ENCODE measurements around the gene WDR38. TPM values are rescaled to one million over a fixed set of nuclear protein-coding genes. Genes with fewer than 3 reads are reported as not detected.

WDR38 gene
- total RNA-seq, 2 experiments from 2014 or later = not detected

GRCh38 chr9:124813501-124814163 is 39.6 kb upstream of the WDR38 start:
- DNase-seq = no peak
- CTCF ChIA-PET = interaction anchor here (1.3 to 1.6 kb wide), 4 partner anchors 24 to 39 kb away, joined by 3 to 5 read pairs (median 3); partner anchors contain the start of gene OLFML2A
- no peak for TF ChIP-seq CTCF (IDR thresholded peaks at IDR 0.05)
- intact Hi-C loops (cut with micrococcal nuclease) = no loop called here
- ATAC-seq = no peak
- no peaks in the 10 kb centered on the region for H3K36me3 Mint-ChIP-seq (ENCODE audit: low read depth)
- POLR2A ChIA-PET = no interaction called here
- H3K9me3 Mint-ChIP-seq = no peaks in the 10 kb centered on the region
- H3K4me3 Mint-ChIP-seq = no peak overlapping the region
- no peak overlapping the region for H3K27ac Mint-ChIP-seq
- peaks cover 7% of the 10 kb centered on the region for H3K4me1 Mint-ChIP-seq (ENCODE audit: low read depth)
- peaks cover 6% of the 10 kb centered on the region for H3K27me3 Mint-ChIP-seq

GRCh38 chr9:124814164-124814535 is 39.1 kb upstream of the WDR38 start:
- H3K36me3 Mint-ChIP-seq (ENCODE audit: low read depth) = no peaks in the 10 kb centered on the region
- ChIA-PET POLR2A (no interaction called here), CTCF (interaction anchor here (1.3 to 1.7 kb wide), 2 partner anchors 37 to 39 kb away, joined by 3 to 4 read pairs; partner anchors contain the start of genes OLFML2A and WDR38)
- H3K27ac Mint-ChIP-seq = no peak overlapping the region
- ATAC-seq (no peak), DNase-seq (no peak)
- H3K9me3 Mint-ChIP-seq = no peaks in the 10 kb centered on the region
- intact Hi-C loops (cut with micrococcal nuclease) = no loop called here
- H3K4me1 Mint-ChIP-seq (ENCODE audit: low read depth) = peaks cover 7% of the 10 kb centered on the region
- no peak overlapping the region for H3K4me3 Mint-ChIP-seq
- TF ChIP-seq CTCF (IDR thresholded peaks at IDR 0.05) = no peak
- peaks cover 6% of the 10 kb centered on the region for H3K27me3 Mint-ChIP-seq

- H3K4me3 Mint-ChIP-seq = no peak overlapping the region
- H3K27ac Mint-ChIP-seq = no peak overlapping the region
- DNase-seq (no peak), ATAC-seq (no peak)
- no peaks in the 10 kb centered on the region for H3K9me3 Mint-ChIP-seq
- TF ChIP-seq CTCF (IDR thresholded peaks at IDR 0.05) = no peak
- ChIA-PET CTCF (interaction anchor here (1.7 kb wide), 1 partner anchor 38 kb away, joined by 4 read pairs; the partner anchor contains the start of gene WDR38), POLR2A (no interaction called here)
- peaks cover 7% of the 10 kb centered on the region for H3K4me1 Mint-ChIP-seq (ENCODE audit: low read depth)
- H3K36me3 Mint-ChIP-seq (ENCODE audit: low read depth) = no peaks in the 10 kb centered on the region
- peaks cover 6% of the 10 kb centered on the region for H3K27me3 Mint-ChIP-seq
- intact Hi-C loops (cut with micrococcal nuclease) = no loop called here
Measured at GRCh38 chr9:124815601-124816000, 37.7 kb upstream of the WDR38 start.

- Mint-ChIP-seq H3K4me1 (ENCODE audit: low read depth) (peaks cover 7% of the 10 kb centered on the region), H3K27ac (peak overlapping the region; percentile 48), H3K36me3 (ENCODE audit: low read depth) (no peaks in the 10 kb centered on the region), H3K27me3 (peaks cover 7% of the 10 kb centered on the region), H3K9me3 (no peaks in the 10 kb centered on the region), H3K4me3 (no peak overlapping the region)
- ATAC-seq (peak; percentile 98), DNase-seq (peak; percentile 78)
- no peak for TF ChIP-seq CTCF (IDR thresholded peaks at IDR 0.05)
- intact Hi-C loops (cut with micrococcal nuclease) = no loop called here
- ChIA-PET POLR2A (interaction anchor here (0.7 kb wide), 1 partner anchor 41 kb away, joined by 3 read pairs; no protein-coding TSS in a partner anchor), CTCF (no interaction called here)
Measured at GRCh38 chr9:124818431-124819281, 34.6 kb upstream of the WDR38 start.
